Ureter (tissue), 1 donor: ENCODE data around the gene PPCS. TPM values are rescaled to one million over a fixed set of nuclear protein-coding genes. Genes with fewer than 3 reads are reported as not detected.

Experiments
- total RNA-seq: library from RNA; stranded (reverse); gene quantifications from one replicate; pipeline ENCODE4 v1.2.4, GENCODE V29; 2023
- donor health status: DM: yes; HTN: yes; CAD: no.

Gene PPCS
- total RNA-seq, 1 donor from 2014 or later: 77.5 TPM

Other genes starting within 250 kb of the PPCS start
- gene FOXJ3, start 121.3 kb upstream of the PPCS start, total RNA-seq: 71.0 TPM
- gene RIMKLA, start 75.8 kb upstream of the PPCS start, total RNA-seq: 2.3 TPM
- 2.7 TPM for gene ZMYND12, start 521 bp upstream of the PPCS start, total RNA-seq
- 8.9 TPM for gene CCDC30, start 6.7 kb downstream of the PPCS start, total RNA-seq
- 27.8 TPM for gene PPIH, start 201.9 kb downstream of the PPCS start, total RNA-seq
- gene YBX1, start 225.9 kb downstream of the PPCS start, total RNA-seq: 424 TPM